ENCODE results near the gene LRRN2.

- TF ChIP-seq CTCF (IDR thresholded peaks at IDR 0.05) (no peak), POLR2A (IDR thresholded peaks at IDR 0.05) (no peak)
These were observed 101.5 kb downstream of the LRRN2 start for GRCh38 chr1:204583909-204584632.

All from lower leg skin (tissue), 3 donors.